ENCODE measurements around the gene PTPRT.

Gene PTPRT

GRCh38 chr20:43189554-43190331 is at the start of gene PTPRT:
Gene PTPRT (minus strand): TSS chr20:43189906. CDS start chr20:43189733, 173 bp downstream.
- FAIRE-seq: no peak

- FAIRE-seq: no peak
Observed at GRCh38 chr20:43238833-43239232, 49.1 kb upstream of the PTPRT start.

DNA sequence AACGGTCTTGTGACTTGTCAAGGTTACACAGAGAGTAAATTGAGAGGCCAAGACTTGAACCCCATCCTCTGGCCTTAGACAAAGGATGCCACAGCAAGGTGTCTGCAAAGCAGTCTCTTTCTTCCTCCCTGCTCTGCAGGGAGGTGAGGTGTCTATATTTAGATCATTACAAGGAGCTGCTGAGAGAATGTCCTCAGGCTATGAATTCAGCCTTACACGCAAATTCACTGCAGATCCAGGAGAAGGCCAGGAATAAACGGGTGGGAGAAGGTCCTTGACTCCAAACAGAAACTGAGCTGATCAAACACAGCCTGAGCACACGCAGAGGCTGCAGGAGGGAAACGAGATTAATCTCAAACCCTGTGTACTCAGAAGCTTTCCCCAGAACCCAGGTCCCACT is 48.6 kb upstream of the PTPRT start:
- no peak for FAIRE-seq

- no peak for FAIRE-seq
Observed at GRCh38 chr20:43237651-43238168, 48.0 kb upstream of the PTPRT start.

- FAIRE-seq: no peak
Observed at GRCh38 chr20:43235998-43236397, 46.3 kb upstream of the PTPRT start.

DNA sequence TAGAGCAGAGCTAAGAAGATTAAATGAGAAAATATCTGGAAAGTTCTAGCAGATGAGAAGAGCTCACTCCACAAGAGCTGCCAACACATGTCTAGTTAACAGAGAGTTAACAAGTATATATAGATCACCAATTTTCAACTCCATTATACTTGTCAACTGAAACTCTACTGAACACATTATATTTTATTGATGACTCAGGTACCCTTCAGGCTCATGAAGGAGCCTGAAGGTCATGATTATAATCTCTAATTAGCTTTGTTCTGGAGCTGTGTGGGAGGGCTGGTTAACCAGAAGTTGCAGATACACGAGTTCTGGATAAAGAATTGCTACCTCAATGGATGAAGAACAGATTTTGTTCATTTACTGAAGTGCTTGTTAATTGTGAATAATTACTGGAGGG is 42.1 kb upstream of the PTPRT start:
- no peak for FAIRE-seq

DNA sequence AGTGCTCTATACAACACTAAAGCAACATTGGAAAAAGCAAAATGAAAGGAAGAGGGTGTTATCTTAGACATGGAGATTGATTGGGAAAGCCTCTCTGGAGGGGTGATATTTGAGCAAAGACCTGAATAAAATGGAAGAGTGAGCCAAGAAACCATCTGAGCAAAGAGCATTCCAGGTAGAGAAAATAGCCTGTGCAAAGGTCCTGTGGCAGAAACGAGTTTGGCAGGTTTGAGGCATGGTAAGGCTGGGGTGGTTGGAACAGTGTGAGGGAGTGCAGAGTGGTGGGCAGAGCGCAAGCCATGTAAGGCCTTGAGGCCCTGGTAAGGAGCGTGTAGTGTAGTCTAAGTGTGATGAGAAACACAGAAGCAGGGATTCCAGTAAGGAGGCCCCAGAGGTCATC is 40.0 kb upstream of the PTPRT start:
- no peak for FAIRE-seq

DNA sequence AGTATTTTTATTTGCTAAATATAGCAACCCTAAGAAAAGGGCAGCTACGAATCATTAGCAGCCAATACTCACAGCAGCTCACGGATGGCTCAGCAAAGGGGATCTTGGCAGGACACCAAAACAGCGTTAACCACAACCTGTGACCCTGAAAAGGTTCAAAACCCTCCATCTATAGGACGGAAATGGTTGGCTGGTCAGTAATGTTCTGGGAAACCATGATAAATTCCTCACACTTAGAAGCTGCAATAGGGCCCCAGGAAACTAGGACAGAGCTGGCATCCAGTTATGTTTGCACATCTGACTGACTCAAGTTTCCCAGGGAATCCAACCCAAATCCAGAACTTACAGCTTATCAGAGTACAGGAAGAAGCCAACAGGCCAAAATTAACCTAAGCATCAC is 30.9 kb upstream of the PTPRT start:
- FAIRE-seq: no peak

GRCh38 chr20:43210901-43211300 is 21.2 kb upstream of the PTPRT start:
- no peak for FAIRE-seq

DNA sequence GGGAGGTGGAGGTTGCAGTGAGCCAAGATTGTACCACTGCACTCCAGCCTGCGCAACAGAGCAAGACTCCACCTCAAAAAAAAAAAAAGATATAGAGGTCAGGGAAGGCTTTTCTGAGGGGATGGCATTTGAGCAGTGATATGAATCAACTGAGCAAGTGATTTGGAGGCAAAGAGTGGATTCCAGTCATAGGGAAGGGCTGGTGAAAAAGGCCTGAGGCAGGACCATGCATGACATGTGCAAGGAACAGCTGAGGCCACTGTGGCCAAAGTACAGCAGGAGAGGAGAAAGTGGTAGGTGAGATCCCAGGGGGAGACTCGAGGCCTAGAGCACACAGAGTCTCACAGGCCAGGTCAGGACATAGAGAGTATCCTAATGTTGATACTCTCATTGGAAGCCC is 20.1 kb upstream of the PTPRT start:
- FAIRE-seq: no peak

- FAIRE-seq: no peak
Observed at GRCh38 chr20:43205699-43206098, 16.0 kb upstream of the PTPRT start.

DNA sequence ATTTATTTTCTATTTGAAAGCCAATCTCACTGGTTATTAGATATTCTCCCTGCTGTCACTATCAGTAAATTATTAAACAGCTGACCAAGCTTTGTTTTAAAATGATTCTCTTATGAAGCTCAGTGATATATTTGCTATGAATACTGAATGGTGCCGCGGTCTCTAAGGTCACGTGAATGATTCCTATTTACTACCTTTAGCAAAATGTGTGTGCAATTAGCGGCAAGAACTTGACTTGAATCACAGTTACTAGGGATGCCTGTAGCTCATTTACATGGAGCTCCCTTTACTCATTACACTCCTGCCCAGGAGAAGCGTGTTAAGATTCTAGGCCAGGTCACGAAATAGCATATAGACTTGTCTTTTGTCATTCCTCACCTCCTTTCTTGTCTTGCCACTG is 12.4 kb upstream of the PTPRT start:
- no peak for FAIRE-seq

DNA sequence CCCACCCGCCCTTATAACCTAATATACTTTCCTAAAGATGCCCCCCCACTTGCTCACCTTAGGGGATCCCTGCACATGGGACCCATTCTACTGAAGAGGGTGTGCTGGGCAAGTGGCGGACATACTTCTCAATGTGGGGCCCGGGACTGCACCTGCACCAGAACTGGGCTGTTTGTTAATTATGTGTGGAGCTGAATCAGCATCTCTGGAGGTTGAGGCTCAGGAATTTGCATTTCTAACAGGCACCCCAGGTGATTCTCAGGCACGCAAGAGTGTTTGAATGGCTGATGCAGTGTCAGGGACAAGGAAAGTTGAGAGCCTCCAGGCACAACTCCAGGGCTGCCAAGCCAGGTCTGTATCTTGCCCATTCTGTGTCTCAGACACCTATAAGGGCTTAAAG is 8.9 kb upstream of the PTPRT start:
- FAIRE-seq: no peak

DNA sequence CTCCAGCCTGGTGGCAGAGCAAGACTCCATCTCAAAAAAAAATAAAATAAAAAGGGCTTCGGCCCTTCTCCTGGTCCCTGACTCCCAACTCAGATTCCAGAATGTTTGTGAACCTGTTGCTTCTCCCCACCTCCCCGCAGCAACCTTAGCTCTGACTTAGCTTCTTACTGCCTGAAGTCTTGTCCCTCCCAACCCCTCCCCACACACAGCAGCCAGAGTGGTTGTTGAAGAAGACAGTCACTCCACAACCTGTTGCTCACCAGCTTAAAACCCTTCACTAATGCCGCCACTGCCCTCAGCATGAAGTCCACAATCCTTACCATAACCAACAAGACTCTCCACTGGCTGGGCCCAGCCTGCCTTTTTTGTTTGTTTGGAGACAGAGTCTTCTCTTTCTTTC is 6.5 kb upstream of the PTPRT start:
- no peak for FAIRE-seq

DNA sequence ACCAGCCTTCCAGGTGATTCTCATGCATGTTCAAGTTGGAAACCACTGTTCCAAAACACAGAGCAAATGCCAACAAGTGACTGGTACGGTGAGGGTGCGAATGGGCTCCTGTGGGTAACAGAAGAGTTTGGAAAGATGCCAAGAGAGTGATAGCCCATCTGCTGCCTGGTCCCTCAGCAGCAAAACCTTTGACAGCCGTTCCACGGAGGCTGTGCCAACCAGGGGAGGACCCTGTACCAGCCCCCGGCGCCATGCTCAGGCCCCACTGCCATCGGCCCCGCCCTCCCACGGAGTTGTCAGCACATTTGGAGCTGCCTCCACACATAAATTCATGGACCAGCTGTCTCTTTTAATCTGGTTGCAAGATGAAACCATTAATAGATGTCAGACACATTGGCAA is 4.4 kb upstream of the PTPRT start:
- no peak for FAIRE-seq

DNA sequence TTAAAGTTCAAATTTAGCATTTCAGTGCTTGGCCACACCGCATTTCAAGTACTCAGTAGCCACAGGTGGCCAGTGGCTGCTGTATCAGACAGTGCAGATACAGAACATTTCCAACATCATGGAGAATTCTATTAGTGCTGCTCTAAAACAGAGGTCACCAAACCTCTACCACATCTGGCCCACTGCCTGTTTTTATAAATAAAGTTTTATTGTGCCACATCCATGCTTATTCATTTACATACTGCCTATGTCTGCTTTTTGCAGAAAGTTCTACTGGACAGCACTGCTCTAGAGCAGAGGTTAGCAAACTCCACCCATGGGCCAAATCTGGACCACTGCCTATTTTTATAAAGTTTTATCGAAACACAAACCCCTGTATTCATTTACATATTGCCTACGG is 3.7 kb upstream of the PTPRT start:
- no peak for FAIRE-seq

- no peak for FAIRE-seq
Observed at GRCh38 chr20:43191946-43192863, 2.5 kb upstream of the PTPRT start.

GRCh38 chr20:43191143-43191542 is 1.4 kb upstream of the PTPRT start:
- no peak for FAIRE-seq

DNA sequence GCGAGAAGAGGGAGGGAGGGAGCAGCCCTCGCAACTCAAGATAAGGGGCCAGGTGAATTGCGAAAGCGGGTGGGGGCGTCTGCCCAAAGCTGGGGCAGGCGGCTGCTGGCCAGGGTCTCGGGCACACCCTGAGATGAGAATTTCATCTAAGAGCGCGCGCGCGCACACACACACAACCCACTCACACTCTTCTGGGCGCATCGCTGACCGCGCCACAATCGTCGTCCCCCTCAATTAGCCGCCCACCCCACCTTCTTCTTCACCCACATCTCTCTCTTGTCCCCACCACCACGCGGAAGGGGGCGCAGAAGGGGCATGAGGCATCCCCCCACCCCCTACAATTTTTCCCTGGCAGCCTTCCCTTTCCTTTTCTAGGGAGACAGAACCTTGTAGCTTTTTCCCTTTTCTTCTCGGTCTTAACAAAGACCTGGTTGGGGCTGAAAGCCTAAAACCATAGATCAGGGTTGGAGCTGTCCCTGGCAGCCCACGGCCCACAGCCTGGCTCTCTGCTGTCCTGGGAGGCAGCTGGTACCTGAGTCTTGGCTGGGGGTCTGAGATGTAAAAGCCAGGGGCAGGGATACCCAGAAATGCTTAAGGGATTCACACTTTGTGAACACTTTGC is 737 bp upstream of the PTPRT start:
- FAIRE-seq: no peak

DNA sequence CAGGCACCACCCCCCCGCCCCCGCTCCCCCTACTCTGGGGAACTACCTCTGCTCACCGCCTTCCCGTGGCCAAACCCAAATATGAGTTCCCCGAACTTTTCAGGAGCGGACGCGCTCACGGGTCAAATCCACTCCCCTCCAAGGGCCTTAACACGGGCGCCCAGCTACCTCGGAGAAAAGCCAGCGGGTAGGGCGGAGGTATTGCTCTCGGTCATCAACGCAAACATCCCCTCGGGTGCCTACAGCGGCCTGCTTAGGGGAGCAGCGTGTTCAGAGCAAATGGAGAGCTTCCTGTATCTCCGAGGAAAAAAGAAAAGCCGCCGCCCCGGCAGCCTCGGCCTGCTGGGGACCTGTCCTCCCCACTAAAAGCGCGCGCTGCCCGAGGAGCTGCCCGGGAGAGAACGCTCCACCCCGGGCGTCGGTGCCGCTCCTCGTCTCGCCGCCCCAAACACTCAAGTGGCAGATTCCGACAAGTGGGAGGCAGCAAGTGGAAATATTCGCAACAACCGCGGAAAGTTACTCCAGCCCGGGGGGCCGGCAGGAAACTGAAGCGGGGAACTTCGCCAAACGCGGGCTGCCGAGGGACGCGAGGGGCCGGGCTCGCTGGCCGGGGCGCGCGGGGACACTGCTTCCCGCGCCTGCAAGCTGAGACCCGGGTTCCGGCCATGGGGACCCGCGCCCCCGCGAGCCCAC is 699 bp downstream of the PTPRT start:
- no peak for FAIRE-seq

DNA sequence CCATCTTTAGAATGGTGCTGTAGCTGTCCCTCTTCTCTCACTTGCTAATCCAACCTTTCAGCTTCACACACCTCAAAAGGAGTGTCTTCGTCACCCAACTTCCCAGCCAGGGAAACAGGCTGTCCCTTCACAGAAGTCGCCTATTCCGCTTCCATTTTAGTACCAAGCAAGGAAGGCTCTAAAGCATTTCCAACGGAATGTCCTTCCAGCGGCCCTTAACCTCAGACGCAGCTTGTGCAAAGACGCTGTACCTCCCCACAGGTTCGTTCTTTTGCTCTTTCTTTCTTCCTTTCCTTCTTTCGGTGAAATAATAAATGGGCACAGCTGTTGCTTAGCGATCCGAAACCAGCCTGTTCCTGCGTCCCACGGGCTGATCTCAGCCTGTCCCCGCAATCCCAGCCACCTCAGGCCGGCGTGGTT is 1.5 kb downstream of the PTPRT start:
- FAIRE-seq: no peak

DNA sequence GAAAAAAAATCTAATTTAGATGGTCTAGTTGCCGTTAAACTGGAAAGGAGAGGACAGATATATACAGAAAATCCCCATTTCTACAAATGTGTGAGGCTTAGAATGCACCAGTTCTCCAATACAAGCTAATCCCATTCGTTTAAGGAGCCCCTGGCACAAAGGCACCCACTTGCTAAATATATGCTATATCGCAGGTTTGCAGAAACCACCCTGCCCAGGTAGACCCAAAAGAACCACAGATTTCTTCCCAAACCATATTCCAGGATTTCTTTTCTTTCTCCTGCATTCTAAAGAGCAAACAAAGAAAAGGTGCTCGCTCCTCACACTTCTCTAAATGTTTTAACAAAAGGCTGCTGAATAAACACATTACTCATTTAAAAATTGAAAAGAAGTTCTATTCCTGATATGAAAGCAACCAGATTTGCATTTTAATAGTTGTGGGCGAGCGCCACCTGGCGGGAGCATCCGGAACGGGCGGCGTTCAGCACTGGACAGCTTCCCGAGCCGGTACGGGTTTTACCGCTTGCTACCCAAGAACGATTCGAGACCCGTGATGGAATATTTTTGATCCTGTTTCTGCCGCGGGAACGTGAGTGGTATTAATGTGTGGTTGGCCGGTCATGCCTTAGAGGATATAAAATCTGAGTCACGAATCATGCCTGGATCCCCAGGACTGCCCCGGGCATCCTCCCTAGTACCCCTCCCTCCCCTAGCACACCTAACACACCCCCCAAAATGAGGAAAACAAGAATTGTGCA is 2.1 kb downstream of the PTPRT start:
- FAIRE-seq: peak; percentile 19

All from TTC549 (cell line).